ENCODE measurements around the gene ELOVL3. TPM values are rescaled to one million over a fixed set of nuclear protein-coding genes. Genes with fewer than 3 reads are reported as not detected.

Gene ELOVL3
- polyA plus RNA-seq, 2 donors = 0.02 TPM; not detected in 1

DNA sequence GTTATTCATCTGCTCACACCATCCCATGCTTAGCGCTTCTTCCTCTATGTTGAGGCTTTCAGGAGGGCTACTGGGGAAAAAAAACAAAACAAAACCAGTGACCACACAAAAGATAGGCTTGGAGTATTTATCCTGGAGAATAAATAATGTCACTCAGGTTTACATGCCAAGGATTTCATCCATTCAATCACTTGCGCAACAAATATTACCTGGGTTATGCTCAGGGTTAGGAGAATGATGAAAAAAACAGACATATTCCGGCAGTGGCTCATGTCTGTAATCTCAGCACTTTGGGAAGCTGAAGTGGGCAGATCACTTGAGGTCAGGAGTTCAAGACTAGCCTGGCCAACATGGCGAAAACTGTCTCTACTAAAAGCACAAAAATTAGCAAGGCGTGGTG lies 3.3 kb upstream of the ELOVL3 start:
- Histone ChIP-seq H3K4me1 (ENCODE audit: control insufficient read depth in 2 of 2, insufficient read depth in 2 of 2, low read length in 1 of 2) (no peaks in the 10 kb centered on the region), H3K4me3 (ENCODE audit: low read depth in 1 of 2, low read length in 2 of 2) (no peak overlapping the region), H3K27ac (ENCODE audit: low read depth in 2 of 2, low read length in 1 of 2) (no peak overlapping the region), H3K36me3 (ENCODE audit: control insufficient read depth in 2 of 2, insufficient read depth in 2 of 2, low read length in 1 of 2) (no peaks in the 10 kb centered on the region), H3K27me3 (ENCODE audit: control insufficient read depth in 1 of 2, insufficient read depth in 2 of 2, low read length in 2 of 2) (no peaks in the 10 kb centered on the region), H3K9me3 (ENCODE audit: control insufficient read depth in 2 of 2, insufficient read depth in 1 of 2, low read depth in 1 of 2, low read length in 1 of 2) (no peaks in the 10 kb centered on the region)
- WGBS, 2 donors = 81 to 86% methylated on average over 5 of the region's 5 CpGs

DNA sequence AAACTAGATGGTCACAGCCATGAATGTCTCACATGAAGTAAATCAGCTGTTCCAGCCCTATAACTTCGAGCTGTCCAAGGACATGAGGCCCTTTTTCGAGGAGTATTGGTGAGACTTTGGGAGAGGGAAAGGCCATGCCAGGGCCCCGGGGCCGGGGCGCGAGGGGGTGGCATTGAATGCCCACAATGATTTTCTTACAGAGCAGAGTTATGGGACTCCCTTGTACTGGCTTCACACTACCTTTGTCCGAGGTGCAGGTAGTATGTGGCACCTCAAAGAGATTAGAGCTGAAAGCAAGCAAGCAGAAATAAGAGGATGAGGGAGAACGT lies 407 bp downstream of the ELOVL3 start:
- Histone ChIP-seq H3K9me3 (ENCODE audit: control insufficient read depth in 2 of 2, insufficient read depth in 1 of 2, low read depth in 1 of 2, low read length in 1 of 2) (no peaks in the 10 kb centered on the region), H3K27ac (ENCODE audit: low read depth in 2 of 2, low read length in 1 of 2) (no peak overlapping the region), H3K36me3 (ENCODE audit: control insufficient read depth in 2 of 2, insufficient read depth in 2 of 2, low read length in 1 of 2) (no peaks in the 10 kb centered on the region), H3K4me3 (ENCODE audit: low read depth in 1 of 2, low read length in 2 of 2) (peak overlapping the region in 1 of 2 donors; percentile 24), H3K4me1 (ENCODE audit: control insufficient read depth in 2 of 2, insufficient read depth in 2 of 2, low read length in 1 of 2) (peaks cover 10 to 12% of the 10 kb centered on the region in 2 donors), H3K27me3 (ENCODE audit: control insufficient read depth in 1 of 2, insufficient read depth in 2 of 2, low read length in 2 of 2) (peaks cover 0 to 10% of the 10 kb centered on the region in 2 donors)
- 64 to 70% methylated on average over 8 of the region's 8 CpGs for WGBS, 2 donors

DNA sequence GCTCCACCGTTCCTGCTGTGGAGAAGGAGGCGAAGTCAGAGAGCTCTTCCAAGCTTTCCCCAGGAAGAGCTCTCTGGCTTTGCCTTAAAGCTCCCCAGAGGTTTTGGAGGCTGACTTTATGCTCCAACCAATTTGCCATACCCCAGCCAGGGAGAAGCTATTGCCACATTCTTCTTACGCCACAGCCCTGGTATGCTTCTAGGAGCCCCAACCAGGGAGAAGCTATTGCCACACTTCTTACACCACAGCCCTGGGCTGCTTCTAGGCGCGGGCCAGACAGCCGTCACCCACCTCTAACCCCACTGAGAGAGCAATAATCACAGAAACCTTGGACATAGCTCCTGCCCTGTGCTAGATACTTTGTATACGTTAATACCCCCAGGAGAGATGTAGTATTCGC lies 951 bp downstream of the ELOVL3 start:
- Histone ChIP-seq H3K36me3 (ENCODE audit: control insufficient read depth in 2 of 2, insufficient read depth in 2 of 2, low read length in 1 of 2) (no peaks in the 10 kb centered on the region), H3K27me3 (ENCODE audit: control insufficient read depth in 1 of 2, insufficient read depth in 2 of 2, low read length in 2 of 2) (peaks cover 0 to 10% of the 10 kb centered on the region in 2 donors), H3K4me1 (ENCODE audit: control insufficient read depth in 2 of 2, insufficient read depth in 2 of 2, low read length in 1 of 2) (peaks cover 14% of the 10 kb centered on the region in 2 donors), H3K9me3 (ENCODE audit: control insufficient read depth in 2 of 2, insufficient read depth in 1 of 2, low read depth in 1 of 2, low read length in 1 of 2) (no peaks in the 10 kb centered on the region), H3K4me3 (ENCODE audit: low read depth in 1 of 2, low read length in 2 of 2) (no peak overlapping the region), H3K27ac (ENCODE audit: low read depth in 2 of 2, low read length in 1 of 2) (no peak overlapping the region)
- 74 to 76% methylated on average over 8 of the region's 8 CpGs for WGBS, 2 donors

DNA sequence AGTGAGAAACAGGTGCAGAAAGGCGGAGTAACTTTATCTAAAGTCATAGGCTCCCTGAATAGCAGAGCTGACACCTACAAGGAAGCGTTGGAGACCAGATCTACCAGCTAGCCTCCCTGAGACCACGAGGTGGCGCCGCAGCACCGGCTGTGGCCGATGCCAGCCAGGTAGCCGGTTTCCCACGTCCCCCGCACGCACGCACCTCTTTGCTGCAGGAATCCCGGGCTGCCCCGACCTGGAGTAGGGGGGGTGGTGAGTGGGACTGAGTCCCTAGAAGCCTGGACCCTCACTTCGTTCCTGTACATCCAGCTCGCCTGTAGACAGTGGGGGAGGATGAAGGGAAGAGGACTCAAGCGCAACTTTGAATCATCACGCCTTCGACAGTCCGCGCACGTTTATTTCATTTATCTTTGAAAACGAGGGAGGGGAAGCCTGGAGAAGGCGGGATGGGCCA lies 3.7 kb downstream of the ELOVL3 start:
- no peaks in the 10 kb centered on the region for H3K9me3 ChIP-seq (ENCODE audit: control insufficient read depth in 2 of 2, insufficient read depth in 1 of 2, low read depth in 1 of 2, low read length in 1 of 2)
- peak overlapping the region; percentile 16 to 53 for H3K4me3 ChIP-seq (ENCODE audit: low read depth in 1 of 2, low read length in 2 of 2)
- H3K27me3 ChIP-seq (ENCODE audit: control insufficient read depth in 1 of 2, insufficient read depth in 2 of 2, low read length in 2 of 2) = peaks cover 5 to 10% of the 10 kb centered on the region in 2 donors
- peaks cover 14% of the 10 kb centered on the region in 2 donors for H3K4me1 ChIP-seq (ENCODE audit: control insufficient read depth in 2 of 2, insufficient read depth in 2 of 2, low read length in 1 of 2)
- H3K27ac ChIP-seq (ENCODE audit: low read depth in 2 of 2, low read length in 1 of 2) = no peak overlapping the region
- H3K36me3 ChIP-seq (ENCODE audit: control insufficient read depth in 2 of 2, insufficient read depth in 2 of 2, low read length in 1 of 2) = no peaks in the 10 kb centered on the region
- WGBS, 2 donors = 1 to 2% methylated on average over 22 to 24 of the region's 24 CpGs

DNA sequence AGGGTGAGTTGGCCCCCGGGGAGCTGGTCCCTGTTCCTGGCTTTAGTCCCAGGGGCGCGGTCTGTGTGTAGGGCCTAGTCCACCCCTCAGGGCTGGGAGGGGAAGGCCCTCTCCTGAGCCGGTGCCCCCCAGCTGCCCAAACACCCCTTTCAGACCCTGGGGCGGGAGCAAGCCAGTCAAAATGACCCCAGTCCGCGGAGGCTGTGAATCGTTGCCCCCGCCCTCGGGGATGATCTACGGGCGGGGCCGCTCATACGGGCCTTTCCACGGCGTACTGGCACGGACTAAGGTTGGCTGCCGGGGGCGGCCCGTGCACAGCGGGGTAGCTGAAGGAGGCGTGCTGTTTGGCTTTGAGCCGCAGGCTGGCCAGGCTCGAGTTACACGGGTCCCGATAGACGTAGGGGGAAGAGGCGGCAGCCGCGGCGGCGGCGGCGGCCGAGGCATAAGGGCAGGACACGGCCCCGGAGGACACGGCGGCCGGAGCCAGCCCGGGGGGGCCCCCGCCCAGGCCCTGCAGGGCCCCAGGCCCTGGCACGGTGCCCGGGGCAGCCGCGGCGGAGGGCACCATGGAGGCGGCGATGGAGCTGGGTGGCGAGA lies 4.3 kb downstream of the ELOVL3 start:
- peaks cover 14% of the 10 kb centered on the region in 2 donors for H3K4me1 ChIP-seq (ENCODE audit: control insufficient read depth in 2 of 2, insufficient read depth in 2 of 2, low read length in 1 of 2)
- no peak overlapping the region for H3K27ac ChIP-seq (ENCODE audit: low read depth in 2 of 2, low read length in 1 of 2)
- H3K9me3 ChIP-seq (ENCODE audit: control insufficient read depth in 2 of 2, insufficient read depth in 1 of 2, low read depth in 1 of 2, low read length in 1 of 2) = no peaks in the 10 kb centered on the region
- peaks cover 5 to 10% of the 10 kb centered on the region in 2 donors for H3K27me3 ChIP-seq (ENCODE audit: control insufficient read depth in 1 of 2, insufficient read depth in 2 of 2, low read length in 2 of 2)
- 1% methylated on average over 43 to 50 of the region's 50 CpGs for WGBS, 2 donors
- no peaks in the 10 kb centered on the region for H3K36me3 ChIP-seq (ENCODE audit: control insufficient read depth in 2 of 2, insufficient read depth in 2 of 2, low read length in 1 of 2)
- peak overlapping the region; percentile 51 to 53 for H3K4me3 ChIP-seq (ENCODE audit: low read depth in 1 of 2, low read length in 2 of 2)

DNA sequence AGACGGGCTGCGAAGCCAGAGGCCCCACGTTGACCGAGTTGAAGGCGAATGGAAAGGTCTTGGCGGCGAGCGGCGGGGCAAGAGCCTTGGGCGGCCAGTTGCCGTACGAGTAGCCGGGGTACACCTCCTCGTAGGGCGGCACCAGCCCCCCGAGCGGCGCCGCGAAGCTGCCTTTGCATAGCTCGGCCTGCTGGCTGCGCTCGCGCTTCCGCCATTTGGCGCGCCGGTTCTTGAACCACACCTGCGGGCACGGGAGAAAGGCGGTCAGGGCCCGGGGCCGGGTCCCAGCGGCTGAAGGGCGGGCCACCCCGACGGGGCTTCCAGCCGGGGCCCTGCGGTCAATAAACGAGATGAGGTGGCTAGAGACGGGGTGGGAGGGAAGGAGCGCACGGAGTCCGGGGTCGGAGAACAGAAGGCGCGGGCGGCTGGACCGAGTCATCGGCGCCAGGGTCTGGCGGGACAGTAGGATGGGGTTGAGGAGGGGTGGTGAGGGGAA lies 4.8 kb downstream of the ELOVL3 start:
- WGBS, 2 donors = 1 to 2% methylated on average over 44 to 52 of the region's 52 CpGs
- H3K9me3 ChIP-seq (ENCODE audit: control insufficient read depth in 2 of 2, insufficient read depth in 1 of 2, low read depth in 1 of 2, low read length in 1 of 2) = no peaks in the 10 kb centered on the region
- H3K4me3 ChIP-seq (ENCODE audit: low read depth in 1 of 2, low read length in 2 of 2) = peak overlapping the region; percentile 51 to 53
- H3K36me3 ChIP-seq (ENCODE audit: control insufficient read depth in 2 of 2, insufficient read depth in 2 of 2, low read length in 1 of 2) = no peaks in the 10 kb centered on the region
- H3K27me3 ChIP-seq (ENCODE audit: control insufficient read depth in 1 of 2, insufficient read depth in 2 of 2, low read length in 2 of 2) = peaks cover 5 to 10% of the 10 kb centered on the region in 2 donors
- no peak overlapping the region for H3K27ac ChIP-seq (ENCODE audit: low read depth in 2 of 2, low read length in 1 of 2)
- H3K4me1 ChIP-seq (ENCODE audit: control insufficient read depth in 2 of 2, insufficient read depth in 2 of 2, low read length in 1 of 2) = peaks cover 14% of the 10 kb centered on the region in 2 donors

DNA sequence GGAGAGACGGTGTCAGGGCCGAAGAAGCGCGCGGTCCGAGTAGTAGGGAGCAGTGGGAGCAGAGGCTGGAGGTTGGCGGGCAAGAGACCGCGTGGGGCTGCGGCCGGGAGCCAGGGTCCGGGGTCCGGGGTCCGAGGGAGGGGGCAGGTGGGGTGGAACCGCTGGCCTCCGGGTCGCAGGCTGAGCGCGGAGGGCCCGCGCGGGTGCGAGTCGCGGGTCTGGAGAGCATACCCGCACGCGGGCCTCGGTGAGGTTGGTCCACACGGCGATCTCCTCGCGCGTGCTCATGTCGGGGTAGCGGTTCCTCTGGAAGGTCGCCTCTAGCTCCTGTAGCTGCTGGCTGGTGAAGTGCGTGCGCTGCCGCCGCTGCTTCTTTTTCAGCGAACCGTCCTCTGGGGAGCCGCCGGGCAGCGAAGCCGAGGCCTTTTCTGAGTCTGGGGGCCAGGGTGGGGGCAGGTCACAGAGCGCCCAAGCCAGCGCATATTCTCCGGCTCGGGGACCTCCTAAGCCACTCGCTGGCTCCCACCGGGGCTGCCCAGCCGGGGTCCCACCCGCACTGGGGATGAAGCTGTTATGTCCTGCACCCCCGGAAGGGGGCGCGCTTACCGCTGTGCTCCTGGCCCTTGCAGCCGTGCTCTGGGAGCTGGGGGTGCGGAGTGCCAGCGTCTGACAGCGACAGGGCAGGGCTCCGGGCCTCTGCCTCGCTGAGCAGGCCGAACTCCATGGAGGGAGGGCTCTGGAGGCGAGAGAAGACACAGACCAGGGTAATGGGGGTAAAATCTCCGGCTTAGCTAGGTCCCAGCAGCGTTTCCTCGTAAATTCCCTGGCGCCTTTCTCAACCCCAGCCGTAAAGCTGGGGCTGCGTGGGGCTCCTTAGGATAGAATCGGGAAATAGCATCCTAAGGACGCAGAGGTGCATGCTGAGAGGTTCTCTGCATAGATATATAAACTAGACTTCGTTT lies 5.5 kb downstream of the ELOVL3 start:
- Histone ChIP-seq H3K4me1 (ENCODE audit: control insufficient read depth in 2 of 2, insufficient read depth in 2 of 2, low read length in 1 of 2) (peaks cover 14% of the 10 kb centered on the region in 2 donors), H3K4me3 (ENCODE audit: low read depth in 1 of 2, low read length in 2 of 2) (peak overlapping the region; percentile 51 to 53), H3K36me3 (ENCODE audit: control insufficient read depth in 2 of 2, insufficient read depth in 2 of 2, low read length in 1 of 2) (no peaks in the 10 kb centered on the region), H3K9me3 (ENCODE audit: control insufficient read depth in 2 of 2, insufficient read depth in 1 of 2, low read depth in 1 of 2, low read length in 1 of 2) (no peaks in the 10 kb centered on the region), H3K27me3 (ENCODE audit: control insufficient read depth in 1 of 2, insufficient read depth in 2 of 2, low read length in 2 of 2) (peaks cover 5 to 10% of the 10 kb centered on the region in 2 donors), H3K27ac (ENCODE audit: low read depth in 2 of 2, low read length in 1 of 2) (no peak overlapping the region)
- WGBS, 2 donors = 12 to 14% methylated on average over 76 of the region's 76 CpGs

DNA sequence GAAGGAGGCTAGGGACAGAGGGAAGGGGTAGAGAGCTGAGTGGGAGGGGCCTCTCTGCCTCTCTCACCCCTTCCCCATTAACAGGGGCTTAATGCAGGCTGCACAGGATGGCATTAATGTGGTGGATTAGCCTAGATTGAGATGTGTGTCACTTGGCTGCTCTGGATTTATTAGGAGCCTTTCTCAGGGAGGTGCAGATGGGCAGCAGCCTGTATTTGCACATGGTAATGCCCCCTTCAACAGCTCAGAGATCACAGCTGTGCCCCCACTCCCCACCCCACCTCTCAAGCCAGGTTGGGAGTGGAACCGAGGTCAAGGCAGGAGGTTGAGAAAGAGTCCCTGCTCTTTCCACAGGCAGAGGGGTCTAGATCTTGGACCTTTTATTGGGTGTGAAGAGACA lies 7.9 kb downstream of the ELOVL3 start:
- H3K27ac ChIP-seq (ENCODE audit: low read depth in 2 of 2, low read length in 1 of 2) = no peak overlapping the region
- peaks cover 14% of the 10 kb centered on the region in 2 donors for H3K4me1 ChIP-seq (ENCODE audit: control insufficient read depth in 2 of 2, insufficient read depth in 2 of 2, low read length in 1 of 2)
- H3K4me3 ChIP-seq (ENCODE audit: low read depth in 1 of 2, low read length in 2 of 2) = no peak overlapping the region
- H3K9me3 ChIP-seq (ENCODE audit: control insufficient read depth in 2 of 2, insufficient read depth in 1 of 2, low read depth in 1 of 2, low read length in 1 of 2) = no peaks in the 10 kb centered on the region
- WGBS, 2 donors = 81 to 87% methylated on average over 1 of the region's 1 CpG
- peaks cover 5 to 10% of the 10 kb centered on the region in 2 donors for H3K27me3 ChIP-seq (ENCODE audit: control insufficient read depth in 1 of 2, insufficient read depth in 2 of 2, low read length in 2 of 2)
- no peaks in the 10 kb centered on the region for H3K36me3 ChIP-seq (ENCODE audit: control insufficient read depth in 2 of 2, insufficient read depth in 2 of 2, low read length in 1 of 2)

DNA sequence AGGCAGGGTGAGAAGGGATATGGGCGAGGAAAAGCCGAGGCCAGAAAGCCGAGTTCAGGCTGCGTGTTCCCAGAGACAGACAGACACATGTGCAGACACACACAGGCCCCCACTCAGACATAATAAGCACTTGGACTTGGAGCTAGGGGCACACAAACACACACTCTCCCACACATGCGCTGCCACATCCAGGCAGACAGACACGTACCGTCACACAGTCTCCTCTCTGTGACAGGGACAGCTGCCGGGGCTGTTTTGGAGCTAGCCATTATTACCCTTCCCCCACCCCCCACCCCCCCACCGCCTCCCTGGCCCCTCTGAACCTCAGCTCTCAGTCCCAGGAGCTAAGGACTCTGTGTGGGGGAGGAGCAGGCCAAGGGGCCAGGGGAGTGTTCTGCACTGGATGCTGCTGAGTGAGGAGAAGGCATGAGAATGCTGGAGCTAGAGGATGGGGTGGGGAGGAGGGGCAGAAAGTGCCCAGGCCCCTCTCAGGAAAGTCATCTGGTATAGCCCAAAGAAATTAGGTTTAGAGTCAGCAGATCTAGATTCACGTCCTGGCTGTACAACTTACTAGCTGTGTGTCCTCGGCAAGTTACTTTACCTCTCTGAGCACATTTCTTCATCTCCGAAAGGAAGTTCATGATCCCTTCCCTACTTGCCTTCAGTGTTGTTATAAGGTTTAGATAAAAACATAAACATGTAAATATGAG lies 8.9 kb downstream of the ELOVL3 start:
- 73 to 74% methylated on average over 12 of the region's 12 CpGs for WGBS, 2 donors
- H3K27me3 ChIP-seq (ENCODE audit: control insufficient read depth in 1 of 2, insufficient read depth in 2 of 2, low read length in 2 of 2) = peaks cover 5 to 10% of the 10 kb centered on the region in 2 donors
- no peaks in the 10 kb centered on the region for H3K36me3 ChIP-seq (ENCODE audit: control insufficient read depth in 2 of 2, insufficient read depth in 2 of 2, low read length in 1 of 2)

More for the DNA sequence above, 8.9 kb downstream of the ELOVL3 start:
- H3K27ac ChIP-seq (ENCODE audit: low read depth in 2 of 2, low read length in 1 of 2) = no peak overlapping the region
- peaks cover 12 to 14% of the 10 kb centered on the region in 2 donors for H3K4me1 ChIP-seq (ENCODE audit: control insufficient read depth in 2 of 2, insufficient read depth in 2 of 2, low read length in 1 of 2)
- H3K9me3 ChIP-seq (ENCODE audit: control insufficient read depth in 2 of 2, insufficient read depth in 1 of 2, low read depth in 1 of 2, low read length in 1 of 2) = no peaks in the 10 kb centered on the region
- no peak overlapping the region for H3K4me3 ChIP-seq (ENCODE audit: low read depth in 1 of 2, low read length in 2 of 2)

All from esophagus (tissue), 2 donors.